H1 (cell line): ENCODE results near the gene PSME1. TPM values are rescaled to one million over a fixed set of nuclear protein-coding genes. Genes with fewer than 3 reads are reported as not detected.

Source experiments
- CTCF ChIA-PET: fragments of 300-600 bp; sonication (Branson Sonifier 250); formaldehyde crosslinking; loops from one replicate; lab custom pipeline; 2021; ENCODE audit not compliant: partially characterized antibody; lab: Charles Lee
- POLR2A ChIA-PET: fragments of 300-600 bp; sonication (Branson Sonifier 250); formaldehyde crosslinking; loops from one replicate; lab custom pipeline; 2021; ENCODE audit warnings: inconsistent platforms; ENCODE audit not compliant: partially characterized antibody; lab: Charles Lee
- DNase-seq, 2 experiments: peaks; one replicate each; pipeline versions ENCODE4 v3.0.0 to v3.0.0-alpha.2; 2010 to 2022; ENCODE audit warnings: low spot score in 2 of 2, low read depth in 1 of 2, mixed read lengths in 1 of 2
- FAIRE-seq: peaks from 2 replicates; lab custom pipeline; 2011; peaks lifted over from hg19 to GRCh38; lab: Jason Lieb, UNC
- H2AFZ ChIP-seq: 2 replicates; pipeline ENCODE4 v1.8.1; 2012; ENCODE audit warnings: low read length, inconsistent platforms
- H2AK5ac ChIP-seq: 2 replicates; pipeline ENCODE4 v1.6.1; 2013; ENCODE audit warnings: low read depth, low read length
- H2BK120ac ChIP-seq: replicated peaks from 2 replicates; pipeline ENCODE3; 2013; ENCODE audit warnings: low read depth, low read length, inconsistent platforms
- H2BK12ac ChIP-seq: 2 replicates; pipeline ENCODE4 v1.6.1; 2013; ENCODE audit warnings: low read depth, low read length
- H2BK15ac ChIP-seq: 2 replicates; pipeline ENCODE4 v1.6.1; 2013; ENCODE audit warnings: low read length
- H2BK20ac ChIP-seq: 2 replicates; pipeline ENCODE4 v1.6.1; 2013; ENCODE audit warnings: low read length
- H2BK5ac ChIP-seq: 2 replicates; pipeline ENCODE4 v1.6.1; 2013; ENCODE audit warnings: low read depth, low read length
- H3K14ac ChIP-seq: 2 replicates; pipeline ENCODE4 v1.6.1; 2013; ENCODE audit warnings: inconsistent platforms; ENCODE audit not compliant: insufficient read length
- H3K18ac ChIP-seq: 2 replicates; pipeline ENCODE4 v1.6.1; 2013; ENCODE audit warnings: low read length; ENCODE audit errors: extremely low read depth
- H3K23ac ChIP-seq: 2 replicates; pipeline ENCODE4 v1.6.1; 2013; ENCODE audit warnings: inconsistent platforms; ENCODE audit not compliant: insufficient read length
- H3K23me2 ChIP-seq: 2 replicates; pipeline ENCODE4 v1.6.1; 2013; ENCODE audit warnings: low read depth, low read length
- H3K27ac ChIP-seq: 2 replicates; pipeline ENCODE4 v1.6.1; 2011; ENCODE audit warnings: low read depth, low read length, inconsistent platforms
- H3K27me3 ChIP-seq, 4 experiments: replicated peaks in 1 of 4; 1 replicate in 1 of 4; 2 replicates in 3 of 4; pipeline versions ENCODE4 v1.6.1 to v1.8.1; 2011 to 2013; ENCODE audit warnings: low read length in 3 of 4, mild to moderate bottlenecking in 3 of 4, inconsistent platforms in 2 of 4, mixed read lengths in 2 of 4, moderate library complexity in 1 of 4; ENCODE audit not compliant: control insufficient read depth in 3 of 4, insufficient read depth in 3 of 4; ENCODE audit errors: extremely low read depth in 1 of 4
- H3K36me3 ChIP-seq, 4 experiments: 2 replicates each; pipeline versions ENCODE4 v1.6.1 to v1.8.1; 2011 to 2013; ENCODE audit warnings: mild to moderate bottlenecking in 4 of 4, low read length in 3 of 4, moderate library complexity in 2 of 4, control low read depth in 1 of 4, inconsistent platforms in 1 of 4; ENCODE audit not compliant: insufficient read depth in 4 of 4, control insufficient read depth in 2 of 4
- H3K4ac ChIP-seq: replicated peaks from 2 replicates; pipeline ENCODE3; 2013; ENCODE audit warnings: low read length, low read depth, mixed read lengths, inconsistent platforms; ENCODE audit not compliant: insufficient read length
- H3K4me1 ChIP-seq, 4 experiments: replicated peaks in 1 of 4; 1 replicate in 1 of 4; 2 replicates in 3 of 4; pipeline versions ENCODE4 v1.6.1 to v1.8.1; 2011 to 2013; ENCODE audit warnings: low read length in 3 of 4, inconsistent platforms in 2 of 4, mixed read lengths in 1 of 4; ENCODE audit not compliant: insufficient read depth in 4 of 4, control insufficient read depth in 3 of 4
- H3K4me2 ChIP-seq, 2 experiments: 2 replicates each; pipeline versions ENCODE4 v1.6.1 to v1.8.1; 2011 to 2013; ENCODE audit warnings: low read depth in 2 of 2, low read length in 2 of 2, control low read depth in 1 of 2, inconsistent platforms in 1 of 2, mild to moderate bottlenecking in 1 of 2; ENCODE audit not compliant: insufficient read depth in 1 of 2
- H3K4me3 ChIP-seq, 4 experiments: fragments of 200-600, 300-600 bp in 1 of 4; sonication (generic), shearing (Covaris generic), sonication (Bioruptor Twin) in 1 of 4; 2 replicates each; pipeline versions ENCODE4 v1.5.1 to v1.8.1; 2011 to 2016; ENCODE audit warnings: low read length in 4 of 4, low read depth in 3 of 4, control low read depth in 2 of 4, inconsistent platforms in 2 of 4, mild to moderate bottlenecking in 2 of 4, mixed read lengths in 1 of 4, moderate library complexity in 1 of 4; ENCODE audit not compliant: insufficient read depth in 2 of 4; ENCODE audit errors: extremely low read depth in 1 of 4
- H3K56ac ChIP-seq: replicated peaks from 2 replicates; pipeline ENCODE3; 2013; ENCODE audit warnings: low read depth, mild to moderate bottlenecking, mixed read lengths, low read length, inconsistent platforms; ENCODE audit not compliant: insufficient read length
- H3K79me1 ChIP-seq: 2 replicates; pipeline ENCODE4 v1.6.1; 2013; ENCODE audit warnings: low read depth, low read length, control low read depth
- H3K79me2 ChIP-seq, 2 experiments: 2 replicates each; pipeline versions ENCODE4 v1.6.1 to v1.8.1; 2012 to 2013; ENCODE audit warnings: low read length in 2 of 2, mild to moderate bottlenecking in 2 of 2, inconsistent platforms in 1 of 2; ENCODE audit not compliant: insufficient read depth in 2 of 2, control insufficient read depth in 1 of 2
- H3K9ac ChIP-seq, 4 experiments: replicated peaks in 1 of 4; 1 replicate in 1 of 4; 2 replicates in 3 of 4; pipeline versions ENCODE4 v1.6.1 to v1.8.1; 2011 to 2013; ENCODE audit warnings: low read depth in 3 of 4, low read length in 3 of 4, control low read depth in 2 of 4, mild to moderate bottlenecking in 2 of 4, moderate library complexity in 2 of 4, inconsistent platforms in 1 of 4; ENCODE audit errors: extremely low read depth in 1 of 4
- H3K9me3 ChIP-seq, 2 experiments: 2 replicates each; pipeline versions ENCODE4 v1.6.1 to v1.8.1; 2012 to 2013; ENCODE audit warnings: mild to moderate bottlenecking in 2 of 2, moderate library complexity in 2 of 2, control low read depth in 1 of 2, inconsistent platforms in 1 of 2, low read depth in 1 of 2, low read length in 1 of 2, mixed read lengths in 1 of 2; ENCODE audit not compliant: insufficient read depth in 2 of 2
- H4K20me1 ChIP-seq, 2 experiments: replicated peaks in 1 of 2; 2 replicates each; pipeline versions ENCODE3 to v1.8.1; 2011 to 2013; ENCODE audit warnings: inconsistent platforms in 2 of 2, low read length in 2 of 2, mild to moderate bottlenecking in 1 of 2; ENCODE audit not compliant: insufficient read depth in 2 of 2, control insufficient read depth in 1 of 2
- H4K5ac ChIP-seq: 2 replicates; pipeline ENCODE4 v1.6.1; 2013; ENCODE audit warnings: low read length, low read depth, mixed read lengths, inconsistent platforms; ENCODE audit not compliant: insufficient read length
- H4K8ac ChIP-seq: 2 replicates; pipeline ENCODE4 v1.8.0; 2013; ENCODE audit warnings: mild to moderate bottlenecking, moderate library complexity, low read length, inconsistent platforms; ENCODE audit not compliant: insufficient read depth; ENCODE audit errors: extremely low read depth
- H4K91ac ChIP-seq: replicated peaks from 2 replicates; pipeline ENCODE3; 2013; ENCODE audit warnings: low read length, mixed read lengths, inconsistent platforms; ENCODE audit not compliant: insufficient read length
- ASH2L ChIP-seq: fragments of 200-600, 300-600 bp; sonication (generic); IDR thresholded peaks from one replicate; pipeline ENCODE4 v1.7.1; 2017; ENCODE audit warnings: low read length
- ATF3 ChIP-seq: IDR thresholded peaks from 2 replicates; pipeline ENCODE4 v1.6.1; 2011; ENCODE audit warnings: low read depth, mild to moderate bottlenecking, low read length; ENCODE audit not compliant: insufficient read depth
- BCL11A ChIP-seq, 2 experiments: IDR thresholded peaks; one replicate each; pipeline ENCODE4 v1.6.1; 2011; ENCODE audit warnings: low read depth in 2 of 2, low read length in 2 of 2, mild to moderate bottlenecking in 2 of 2
- BRCA1 ChIP-seq: IDR thresholded peaks from 2 replicates; pipeline ENCODE4 v1.6.1; 2012; ENCODE audit warnings: low read depth, low read length, improper control_type of control experiment
- GABPA ChIP-seq: IDR thresholded peaks from 2 replicates; pipeline ENCODE4 v1.6.1; 2011; ENCODE audit warnings: mild to moderate bottlenecking, low read length, moderate library complexity, borderline replicate concordance; ENCODE audit not compliant: insufficient read depth
- JUN ChIP-seq: IDR thresholded peaks from 2 replicates; pipeline ENCODE4 v1.6.1; 2011; ENCODE audit warnings: low read depth, mild to moderate bottlenecking, improper control_type of control experiment, low read length
- JUND ChIP-seq: IDR thresholded peaks from 2 replicates; pipeline ENCODE4 v1.6.1; 2011; ENCODE audit warnings: mild to moderate bottlenecking, improper control_type of control experiment, low read length
- RAD21 ChIP-seq, 2 experiments: IDR thresholded peaks in 1 of 2; conservative IDR thresholded peaks in 1 of 2; 2 replicates each; pipeline ENCODE4 v1.6.1; 2011; ENCODE audit warnings: low read depth in 2 of 2, low read length in 2 of 2, improper control_type of control experiment in 1 of 2, inconsistent platforms in 1 of 2, mild to moderate bottlenecking in 1 of 2, moderate library complexity in 1 of 2
- RBBP5 ChIP-seq: IDR thresholded peaks from 2 replicates; pipeline ENCODE4 v1.7.1; 2012; ENCODE audit warnings: low read depth, mild to moderate bottlenecking, inconsistent platforms, low read length, moderate library complexity, borderline replicate concordance
- RXRA ChIP-seq: IDR thresholded peaks from 2 replicates; pipeline ENCODE4 v1.6.1; 2011; ENCODE audit warnings: low read depth, mild to moderate bottlenecking, low read length, moderate library complexity; ENCODE audit not compliant: insufficient read depth
- SIX5 ChIP-seq: IDR thresholded peaks from 2 replicates; pipeline ENCODE4 v1.6.1; 2011; ENCODE audit warnings: mild to moderate bottlenecking, low read depth, low read length
- TAF1 ChIP-seq: IDR thresholded peaks from 2 replicates; pipeline ENCODE4 v1.6.1; 2011; ENCODE audit warnings: mild to moderate bottlenecking, low read depth, low read length
- TAF7 ChIP-seq: optimal IDR thresholded peaks from 2 replicates; pipeline ENCODE3; 2011; ENCODE audit warnings: low read depth, mild to moderate bottlenecking, inconsistent platforms, low read length, moderate library complexity, borderline replicate concordance
- ZNF274 ChIP-seq: IDR thresholded peaks from 2 replicates; pipeline ENCODE4 v1.7.0; 2012; ENCODE audit warnings: low read length, borderline replicate concordance; ENCODE audit errors: extremely low read depth
- WGBS, 2 experiments: shearing (Covaris generic) in 1 of 2; methylation state at CpG; one replicate each; pipeline versions ENCODE4 v1.1.6 to v1.1.7; 2013 to 2015; ENCODE audit warnings: low lambda C conversion rate in 2 of 2, mixed read lengths in 2 of 2, inconsistent platforms in 1 of 2, low coverage in 1 of 2, missing lambda C conversion rate in 1 of 2; ENCODE audit not compliant: insufficient replicate concordance in 2 of 2, insufficient coverage in 1 of 2, insufficient read length in 1 of 2; ENCODE audit errors: extremely low coverage in 1 of 2, missing lambda C conversion rate in 1 of 2; 5-methylcytosine and 5-hydroxymethylcytosine counted together
- polyA plus RNA-seq, 7 experiments: library from polyadenylated mRNA; depleted of rRNA in 3 of 7; stranded (reverse) in 5 of 7; unstranded in 2 of 7; fragments of >200 nt in 5 of 7; fragments of 200-250 nt in 2 of 7; gene quantifications; 1 replicate in 5 of 7; 2 replicates in 1 of 7; 4 replicates in 1 of 7; pipeline versions ENCODE4 v1.2.1 to v1.2.3, GENCODE V29; 2011 to 2013; ENCODE audit warnings: missing spikeins in 2 of 7, mixed read lengths in 2 of 7
- total RNA-seq: library from RNA; stranded (reverse); fragmentation: NEBNext Ultra II Directional; extraction: Animal tissue kit (Norgen Biotek cat#: 25700); gene quantifications from 2 replicates; pipeline ENCODE4 v1.2.1, GENCODE V29; 2021

Gene PSME1
- total and polyA plus RNA-seq, 2 of the 8 experiments (the other 6 are each of a cell fraction or from before 2014, with no cell fraction given) = 74.9 to 85.9 TPM

- no peak overlapping the region for H3K9ac ChIP-seq
- H3K4me3 ChIP-seq = no peak overlapping the region
- no peak overlapping the region for H2BK20ac ChIP-seq
- no peak overlapping the region for H4K91ac ChIP-seq
- H3K4ac ChIP-seq = no peak overlapping the region
- no peak overlapping the region for H3K14ac ChIP-seq
- H3K36me3 ChIP-seq = peaks cover 0 to 9% (median 2%) of the 10 kb centered on the region in 4 experiments; a peak in 4 of 8 replicates
- H3K4me2 ChIP-seq = no peak overlapping the region
- FAIRE-seq (no peak), DNase-seq (no peak)
- no peak overlapping the region for H2BK120ac ChIP-seq
- ChIA-PET CTCF (interaction anchor here (0.7 to 1.4 kb wide), 5 partner anchors 12 to 660 kb away, joined by 3 to 4 read pairs (median 3); partner anchors contain the start of gene IRF9), POLR2A (interaction anchor here (0.6 to 11.1 kb wide), 6 partner anchors 8 to 143 kb away, joined by 3 to 96 read pairs (median 4); partner anchors contain the start of genes DCAF11, NRL and PSME1)
- no peak overlapping the region for H3K18ac ChIP-seq
- no peak overlapping the region for H4K8ac ChIP-seq
- H3K27ac ChIP-seq = no peak overlapping the region
- H3K79me2 ChIP-seq = no peaks in the 10 kb centered on the region
- H4K20me1 ChIP-seq = no peaks in the 10 kb centered on the region
- H3K79me1 ChIP-seq = no peaks in the 10 kb centered on the region
- H2BK5ac ChIP-seq = no peak overlapping the region
- H3K9me3 ChIP-seq = no peaks in the 10 kb centered on the region
- 85% methylated on average over 2 of the region's 2 CpGs; no CpG with 5 or more reads in 1 of the 2 experiments for WGBS, 2 experiments
- H4K5ac ChIP-seq = no peak overlapping the region
- H2BK12ac ChIP-seq = no peak overlapping the region
- H3K27me3 ChIP-seq = no peaks in the 10 kb centered on the region
- H3K4me1 ChIP-seq = no peaks in the 10 kb centered on the region
- no peak overlapping the region for H3K56ac ChIP-seq
- no peak overlapping the region for H2BK15ac ChIP-seq
- H3K23ac ChIP-seq = no peak overlapping the region
- H3K23me2 ChIP-seq = no peaks in the 10 kb centered on the region
- H2AK5ac ChIP-seq = no peak overlapping the region
- H2AFZ ChIP-seq = no peak overlapping the region
- TF ChIP-seq TAF7 = no peak
- no peak for TF ChIP-seq GABPA
- TF ChIP-seq RBBP5 = no peak
- no peak for TF ChIP-seq RAD21 (IDR thresholded peaks at IDR 0.05 in 1 of 2, conservative IDR thresholded peaks at IDR 0.05 in 1 of 2; ENCODE audit: low read depth in 2 of 2, low read length in 2 of 2)
- no peak for TF ChIP-seq BCL11A (IDR thresholded peaks at IDR 0.05; ENCODE audit: low read depth in 2 of 2, low read length in 2 of 2)
- no peak for TF ChIP-seq SIX5
- TF ChIP-seq JUND = no peak
- no peak for TF ChIP-seq ASH2L
- TF ChIP-seq JUN = no peak
- TF ChIP-seq RXRA = no peak
- TF ChIP-seq BRCA1 = no peak
- no peak for TF ChIP-seq ZNF274
- TF ChIP-seq TAF1 = no peak
- no peak for TF ChIP-seq ATF3
These were observed 8.3 kb upstream of the PSME1 start for GRCh38 chr14:24127673-24128072.
